Colonic mucosa (tissue), 4 donors: ENCODE results near the gene APBA3. TPM values are rescaled to one million over a fixed set of nuclear protein-coding genes. Genes with fewer than 3 reads are reported as not detected.

Source experiments
- DNase-seq: peaks from one replicate; pipeline ENCODE4 v3.0.0-alpha.2; 2020
- H3K27ac ChIP-seq: fragments of 200-600 bp; one replicate; pipeline ENCODE4 v1.8.0; 2021
- H3K27me3 ChIP-seq: fragments of 200-600 bp; one replicate; pipeline ENCODE4 v1.8.0; 2021
- H3K36me3 ChIP-seq: fragments of 200-600 bp; one replicate; pipeline ENCODE4 v1.8.0; 2021
- H3K4me1 ChIP-seq: fragments of 200-600 bp; one replicate; pipeline ENCODE4 v1.8.0; 2021; ENCODE audit warnings: mild to moderate bottlenecking
- H3K4me3 ChIP-seq: fragments of 200-600 bp; one replicate; pipeline ENCODE4 v1.8.0; 2021
- H3K9ac ChIP-seq, 2 donors: one replicate each; pipeline ENCODE4 v1.7.0; 2013; ENCODE audit warnings: control low read depth in 2 of 2, low read depth in 2 of 2, low read length in 2 of 2
- H3K9me3 ChIP-seq: fragments of 200-600 bp; one replicate; pipeline ENCODE4 v1.8.0; 2021
- CTCF ChIP-seq: fragments of 200-600 bp; IDR thresholded peaks from one replicate; pipeline ENCODE4 v1.8.0; 2022; ENCODE audit warnings: antibody characterized with exemption, mild to moderate bottlenecking
- intact Hi-C: fragments of 100-400 bp; cut with DNase I; formaldehyde crosslinking; loops from one replicate; pipeline ENCODE4 v1.14.1; 2022
- total RNA-seq, 2 donors: library from RNA; stranded (reverse); fragmentation: NEBNext Ultra II Directional in 1 of 2; extraction: Animal tissue kit (Norgen Biotek cat#: 25700) in 1 of 2; gene quantifications; one replicate each; pipeline ENCODE4 v1.2.1, GENCODE V29; 2021
- donor health status: healthy.
- donor health status: DM: no; HTN: no; CAD: no.
- donor health status: DM: no; HTN: no; CAD: no.

The APBA3 gene
- total RNA-seq, 2 donors from 2014 or later = 21.0 to 29.3 TPM

DNA sequence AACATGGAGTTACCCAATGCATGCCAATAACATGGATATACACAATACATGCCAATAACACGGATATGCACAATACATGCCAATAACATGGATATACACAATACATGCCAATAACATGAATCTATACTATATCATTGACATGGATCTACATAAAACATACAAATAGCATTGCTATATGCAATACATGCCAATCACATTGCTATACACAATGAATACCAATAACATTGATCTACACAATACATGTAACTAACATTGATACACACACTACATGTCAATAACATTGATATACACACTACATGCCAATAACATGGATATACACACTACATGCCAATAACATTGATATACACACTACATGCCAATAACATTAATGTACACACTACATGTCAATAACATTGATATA is 60.3 kb downstream of the APBA3 start:
- no peak overlapping the region for H3K27ac ChIP-seq
- TF ChIP-seq CTCF = no peak
- no peak overlapping the region for H3K9ac ChIP-seq
- H3K4me1 ChIP-seq = peaks cover 4% of the 10 kb centered on the region
- H3K36me3 ChIP-seq = no peaks in the 10 kb centered on the region
- H3K27me3 ChIP-seq = no peaks in the 10 kb centered on the region
- no peak for DNase-seq
- intact Hi-C loops = no loop called here
- H3K4me3 ChIP-seq = no peak overlapping the region
- H3K9me3 ChIP-seq = no peaks in the 10 kb centered on the region

Other genes with a start within 250 kb of the APBA3 start
- gene TEKTIP1, start 222.5 kb downstream of the APBA3 start, total RNA-seq = 1 to 10 TPM; 1.5 to 4.7 TPM
- gene MFSD12, start 204.1 kb downstream of the APBA3 start, total RNA-seq = 10 to 100 TPM; 28.4 to 54.3 TPM
- gene HMG20B, start 188.7 kb downstream of the APBA3 start, total RNA-seq = 100 to 1,000 TPM in 1 of 2 donors, 10 to 100 TPM in 1; 87.9 to 118 TPM
- gene GIPC3, start 176.2 kb downstream of the APBA3 start, total RNA-seq = 1 to 10 TPM in 1 of 2 donors, under 1 TPM in 1; 0.40 to 1.1 TPM
- 1 to 10 TPM; 1.5 to 1.7 TPM for gene TBXA2R, start 154.8 kb downstream of the APBA3 start, total RNA-seq
- 10 to 100 TPM; 12.0 to 35.1 TPM for gene CACTIN, start 134.9 kb downstream of the APBA3 start, total RNA-seq
- 10 to 100 TPM; 22.8 to 31.2 TPM for gene PIP5K1C, start 61.2 kb downstream of the APBA3 start, total RNA-seq
- 100 to 1,000 TPM; 268 to 296 TPM for gene TJP3, start 53.3 kb downstream of the APBA3 start, total RNA-seq
- 10 to 100 TPM; 73.7 to 86.9 TPM for gene MRPL54, start 990 bp upstream of the APBA3 start, total RNA-seq
- not detected for gene RAX2, start 10.5 kb upstream of the APBA3 start, total RNA-seq
- gene MATK, start 24.7 kb upstream of the APBA3 start, total RNA-seq = 1 to 10 TPM in 1 of 2 donors, under 1 TPM in 1; 0.66 to 1.2 TPM
- not detected for gene ZFR2, start 107.3 kb upstream of the APBA3 start, total RNA-seq
- gene ATCAY, start 119.0 kb upstream of the APBA3 start, total RNA-seq = 1 to 10 TPM in 1 of 2 donors, under 1 TPM in 1; 0.12 to 1.0 TPM
- under 1 TPM in 1 of 2 donors, not detected in 1; 0.27 TPM for gene NMRK2, start 171.4 kb upstream of the APBA3 start, total RNA-seq
- gene DAPK3, start 209.4 kb upstream of the APBA3 start, total RNA-seq = 10 to 100 TPM; 53.7 to 74.3 TPM
- gene EEF2, start 223.8 kb upstream of the APBA3 start, total RNA-seq = 1,000 to 10,000 TPM; 2,109 to 2,241 TPM
- 10 to 100 TPM; 29.9 to 31.5 TPM for gene PIAS4, start 246.0 kb upstream of the APBA3 start, total RNA-seq